Adipose tissue (tissue), 3 donors: Measurements from ENCODE around the gene ESYT3. TPM values are rescaled to one million over a fixed set of nuclear protein-coding genes. Genes with fewer than 3 reads are reported as not detected.

Experiments used
- H3K27ac ChIP-seq: one replicate; pipeline ENCODE4 v1.5.1; 2013; ENCODE audit warnings: low read depth, low read length
- WGBS, 3 donors: extraction: QIAGEN DNeasy Blood & Tissue Kit; methylation state at CpG; one replicate each; pipeline ENCODE4 v1.1.7; 2013; 5-methylcytosine and 5-hydroxymethylcytosine counted together
- polyA plus RNA-seq, 3 donors: library from polyadenylated mRNA; stranded (reverse); fragments of 200-250 nt; gene quantifications; one replicate each; pipeline ENCODE4 v1.2.3, GENCODE V29; 2013
- donor health status: healthy with polysubstance abuse.
- donor health status: Bipolar disorder and iron deficiency.
- donor health status: healthy.

The ESYT3 gene
- polyA plus RNA-seq, 3 donors, result 0.22 to 1.2 TPM; not detected in 1

GRCh38 chr3:138455801-138456716 lies 21.6 kb downstream of the ESYT3 start:
- 76 to 89% (median 78%) methylated on average over 13 of the region's 13 CpGs for WGBS, 3 donors
- H3K27ac ChIP-seq, result no peak overlapping the region

- H3K27ac ChIP-seq, result no peak overlapping the region
- 86 to 88% (median 86%) methylated on average over 13 of the region's 13 CpGs for WGBS, 3 donors
Observed at GRCh38 chr3:138456961-138457862, 22.8 kb downstream of the ESYT3 start.

GRCh38 chr3:138457863-138458735 lies 23.7 kb downstream of the ESYT3 start:
- WGBS, 3 donors, result 86 to 91% (median 91%) methylated on average over 11 of the region's 11 CpGs

GRCh38 chr3:138458774-138459499 lies 24.5 kb downstream of the ESYT3 start:
- 83 to 89% (median 84%) methylated on average over 9 of the region's 9 CpGs for WGBS, 3 donors

More at GRCh38 chr3:138457863-138458735, 23.7 kb downstream of the ESYT3 start:
- H3K27ac ChIP-seq, result no peak overlapping the region

GRCh38 chr3:138459619-138460535 lies 25.5 kb downstream of the ESYT3 start:
- WGBS, 3 donors, result 84 to 89% (median 89%) methylated on average over 15 of the region's 15 CpGs
- no peak overlapping the region for H3K27ac ChIP-seq

More at GRCh38 chr3:138458774-138459499, 24.5 kb downstream of the ESYT3 start:
- H3K27ac ChIP-seq, result no peak overlapping the region

GRCh38 chr3:138460536-138461205 lies 26.3 kb downstream of the ESYT3 start:
- H3K27ac ChIP-seq, result no peak overlapping the region
- WGBS, 3 donors, result 73 to 77% (median 76%) methylated on average over 8 of the region's 8 CpGs

DNA sequence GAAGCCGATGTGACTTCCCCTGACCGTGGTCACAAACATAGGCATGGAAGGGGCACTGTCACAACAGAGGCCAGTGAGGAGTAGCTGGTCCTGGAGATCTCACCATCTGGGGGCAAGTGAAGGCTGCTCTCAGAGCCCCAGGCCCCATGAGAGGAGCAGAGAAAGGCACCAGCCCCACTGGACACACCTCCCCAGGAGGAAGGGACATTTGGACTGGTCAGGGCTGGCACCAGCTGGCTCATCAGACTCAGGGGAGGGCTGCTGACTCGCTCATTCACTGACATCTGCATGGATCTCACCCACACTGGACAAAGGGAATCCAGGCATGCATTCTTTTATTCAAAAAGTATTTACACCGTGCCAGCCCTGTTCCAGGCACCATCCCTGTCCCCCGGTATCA lies 26.8 kb downstream of the ESYT3 start:
- no peak overlapping the region for H3K27ac ChIP-seq
- 76 to 78% (median 76%) methylated on average over 5 of the region's 5 CpGs for WGBS, 3 donors

- no peak overlapping the region for H3K27ac ChIP-seq
- 80 to 96% (median 86%) methylated on average over 4 of the region's 4 CpGs for WGBS, 3 donors
Observed at GRCh38 chr3:138461896-138462295, 27.5 kb downstream of the ESYT3 start.

- WGBS, 3 donors, result 71 to 79% (median 72%) methylated on average over 6 of the region's 6 CpGs
- no peak overlapping the region for H3K27ac ChIP-seq
Observed at GRCh38 chr3:138463724-138464490, 29.5 kb downstream of the ESYT3 start.

GRCh38 chr3:138464491-138464860 lies 30.1 kb downstream of the ESYT3 start:
- H3K27ac ChIP-seq, result no peak overlapping the region
- 76 to 89% (median 76%) methylated on average over 2 of the region's 2 CpGs for WGBS, 3 donors

DNA sequence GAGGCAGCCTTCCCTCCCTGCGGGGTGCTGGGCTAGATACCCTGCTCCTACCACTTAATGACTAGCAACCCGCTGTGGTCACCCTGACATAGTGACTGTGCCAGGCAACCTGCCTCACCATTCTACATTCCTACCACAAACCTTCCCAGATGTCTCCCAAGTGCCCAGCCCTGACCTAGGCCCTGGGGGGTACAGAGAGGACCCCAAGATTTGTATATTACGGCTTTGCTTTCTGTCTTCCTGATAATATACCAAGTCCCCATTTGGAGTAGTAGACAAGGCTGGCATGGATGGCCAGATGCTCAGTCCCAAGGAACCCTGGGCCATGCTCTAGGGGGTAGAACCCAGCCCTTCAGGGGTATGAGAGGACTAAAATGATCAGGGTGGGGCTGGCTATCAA lies 31.0 kb downstream of the ESYT3 start:
- no peak overlapping the region for H3K27ac ChIP-seq
- WGBS, 3 donors, result 94 to 97% (median 95%) methylated on average over 3 of the region's 3 CpGs

- 68 to 71% (median 70%) methylated on average over 2 of the region's 2 CpGs for WGBS, 3 donors
- H3K27ac ChIP-seq, result no peak overlapping the region
Observed at GRCh38 chr3:138465925-138466324, 31.5 kb downstream of the ESYT3 start.

DNA sequence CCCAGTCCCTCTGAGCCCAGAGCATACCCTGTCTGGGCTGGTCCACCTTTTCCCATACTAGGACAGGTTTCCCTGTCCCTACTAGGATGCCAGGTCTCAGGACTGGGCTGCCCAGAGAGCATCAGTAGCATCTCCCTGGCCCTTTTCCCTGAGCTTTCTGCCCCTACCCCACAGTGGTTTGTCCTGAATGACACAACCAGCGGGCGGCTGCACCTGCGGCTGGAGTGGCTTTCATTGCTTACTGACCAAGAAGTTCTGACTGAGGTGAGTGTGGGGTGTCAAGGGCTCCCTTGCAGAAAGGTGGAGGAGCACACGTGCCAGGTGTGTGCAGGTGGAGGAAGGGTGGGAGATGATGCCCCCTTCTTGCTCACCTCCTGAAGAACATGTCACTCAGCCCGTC lies 33.5 kb downstream of the ESYT3 start:
- no peak overlapping the region for H3K27ac ChIP-seq
- WGBS, 3 donors, result 83 to 93% (median 92%) methylated on average over 5 of the region's 5 CpGs

- 75 to 83% (median 76%) methylated on average over 6 of the region's 6 CpGs for WGBS, 3 donors
- H3K27ac ChIP-seq, result no peak overlapping the region
Observed at GRCh38 chr3:138468451-138468850, 34.0 kb downstream of the ESYT3 start.

DNA sequence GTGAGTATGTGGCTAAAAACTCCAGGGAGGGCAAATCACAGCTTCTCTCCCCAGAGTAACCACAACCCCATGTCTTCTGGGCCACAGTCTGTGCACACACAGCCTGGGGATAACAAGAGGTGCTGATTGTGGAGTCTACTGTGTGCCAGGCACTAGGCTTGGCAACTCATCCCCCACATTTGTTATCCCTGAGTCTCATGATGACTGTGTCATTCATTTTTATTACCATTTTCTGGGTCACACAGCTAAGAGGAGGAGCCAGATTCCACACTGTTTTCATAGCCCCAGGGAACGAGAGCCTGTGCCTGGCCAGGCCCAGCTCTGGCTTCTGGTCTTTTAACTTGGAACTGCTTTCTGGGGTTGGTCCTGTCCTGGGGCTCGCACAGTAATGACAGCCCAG lies 34.5 kb downstream of the ESYT3 start:
- H3K27ac ChIP-seq, result no peak overlapping the region

More for the DNA sequence above, 34.5 kb downstream of the ESYT3 start:
- 59 to 81% (median 76%) methylated on average over 2 of the region's 2 CpGs for WGBS, 3 donors
